GM19193 (cell line): ENCODE results near the gene IRAK1.

Experiments used
- POLR2A ChIP-seq: IDR thresholded peaks from 4 replicates; pipeline ENCODE4 v1.6.1; 2011; ENCODE audit not compliant: insufficient read depth, insufficient read length; ENCODE audit errors: extremely low read depth

Gene IRAK1

GRCh38 chrX:154016366-154017076 lies 3.2 kb downstream of the IRAK1 start:
- TF ChIP-seq POLR2A, result no peak

- no peak for TF ChIP-seq POLR2A
Measured at GRCh38 chrX:154015581-154016264, 4.0 kb downstream of the IRAK1 start.

GRCh38 chrX:154014429-154015380 lies 5.0 kb downstream of the IRAK1 start:
- TF ChIP-seq POLR2A, result no peak

- no peak for TF ChIP-seq POLR2A
Measured at GRCh38 chrX:154013614-154014360, 5.9 kb downstream of the IRAK1 start.

GRCh38 chrX:154013001-154013421 lies 6.7 kb downstream of the IRAK1 start:
- no peak for TF ChIP-seq POLR2A

GRCh38 chrX:154012336-154012991 lies 7.2 kb downstream of the IRAK1 start:
- no peak for TF ChIP-seq POLR2A

GRCh38 chrX:154011376-154012335 lies 8.0 kb downstream of the IRAK1 start:
- no peak for TF ChIP-seq POLR2A

- peak; percentile 11 for TF ChIP-seq POLR2A
Measured at GRCh38 chrX:154010330-154011087, 9.2 kb downstream of the IRAK1 start.

- no peak for TF ChIP-seq POLR2A
Measured at GRCh38 chrX:154008521-154008920, 11.2 kb downstream of the IRAK1 start.

- TF ChIP-seq POLR2A, result no peak
Measured at GRCh38 chrX:154006947-154007346, 12.8 kb downstream of the IRAK1 start.

GRCh38 chrX:154004315-154004714 lies 15.4 kb downstream of the IRAK1 start:
- no peak for TF ChIP-seq POLR2A

GRCh38 chrX:154002215-154002719 lies 17.4 kb downstream of the IRAK1 start:
- peak; percentile 53 for TF ChIP-seq POLR2A
